ENCODE results near the gene SGSM1. TPM values are rescaled to one million over a fixed set of nuclear protein-coding genes. Genes with fewer than 3 reads are reported as not detected.
"Not testable (repeated sequence)": the region's sequence is repeated elsewhere in the genome, so short reads cannot be mapped to it uniquely, and the experiment has no call there.

The SGSM1 gene
- total RNA-seq, 1 donor from 2014 or later: 11.6 TPM

GRCh38 chr22:24873226-24873625 is 67.2 kb downstream of the SGSM1 start:
- ATAC-seq: no peak
- intact Hi-C loops (cut with micrococcal nuclease): no loop called here
- DNase-seq: no peak

GRCh38 chr22:24875862-24876506 is 70.0 kb downstream of the SGSM1 start:
- ATAC-seq (no peak), DNase-seq (no peak)
- intact Hi-C loops (cut with micrococcal nuclease): no loop called here

- no peak for DNase-seq
- no peak for ATAC-seq
- intact Hi-C loops (cut with micrococcal nuclease): no loop called here
Measured at GRCh38 chr22:24876700-24877099, 70.7 kb downstream of the SGSM1 start.

- intact Hi-C loops (cut with micrococcal nuclease): no loop called here
- no peak for ATAC-seq
- no peak for DNase-seq
Measured at GRCh38 chr22:24878969-24879368, 73.0 kb downstream of the SGSM1 start.

GRCh38 chr22:24883432-24883831 is 77.4 kb downstream of the SGSM1 start:
- intact Hi-C loops (cut with micrococcal nuclease): no loop called here
- no peak for DNase-seq
- no peak for ATAC-seq

- no peak for DNase-seq
- ATAC-seq: no peak
- intact Hi-C loops (cut with micrococcal nuclease): no loop called here
Measured at GRCh38 chr22:24887260-24887659, 81.2 kb downstream of the SGSM1 start.

GRCh38 chr22:24893341-24894070 is 87.5 kb downstream of the SGSM1 start:
- DNase-seq: no peak
- no peak for ATAC-seq
- intact Hi-C loops (cut with micrococcal nuclease): no loop called here

GRCh38 chr22:24894220-24894975 is 88.4 kb downstream of the SGSM1 start:
- DNase-seq: peak; percentile 87
- intact Hi-C loops (cut with micrococcal nuclease): no loop called here
- peak; percentile 95 for ATAC-seq

GRCh38 chr22:24894998-24895397 is 89.0 kb downstream of the SGSM1 start:
- ATAC-seq (peak; percentile 88), DNase-seq (peak; percentile 85)
- intact Hi-C loops (cut with micrococcal nuclease): no loop called here

- intact Hi-C loops (cut with micrococcal nuclease): no loop called here
- ATAC-seq: no peak
- no peak for DNase-seq
Measured at GRCh38 chr22:24901448-24901847, 95.4 kb downstream of the SGSM1 start.

- no peak for DNase-seq
- ATAC-seq: no peak
- intact Hi-C loops (cut with micrococcal nuclease): no loop called here
Measured at GRCh38 chr22:24905909-24906308, 99.9 kb downstream of the SGSM1 start.

- ATAC-seq; intact Hi-C loops (cut with micrococcal nuclease); DNase-seq: not testable (repeated sequence)
Measured at GRCh38 chr22:24907101-24907500, 101.1 kb downstream of the SGSM1 start.

- intact Hi-C loops (cut with micrococcal nuclease): no loop called here
- DNase-seq (no peak), ATAC-seq (no peak)
Measured at GRCh38 chr22:24920029-24920428, 114.0 kb downstream of the SGSM1 start.

GRCh38 chr22:24925586-24926427 is 119.8 kb downstream of the SGSM1 start:
- DNase-seq (no peak), ATAC-seq (no peak)
- intact Hi-C loops (cut with micrococcal nuclease): no loop called here

- ATAC-seq: no peak
- intact Hi-C loops (cut with micrococcal nuclease): no loop called here
- no peak for DNase-seq
Measured at GRCh38 chr22:24926428-24926725, 120.4 kb downstream of the SGSM1 start.

GRCh38 chr22:24926849-24927579 is 121.0 kb downstream of the SGSM1 start:
- DNase-seq (no peak), ATAC-seq (no peak)
- intact Hi-C loops (cut with micrococcal nuclease): no loop called here

GRCh38 chr22:24928322-24928721 is 122.3 kb downstream of the SGSM1 start:
- ATAC-seq (no peak), DNase-seq (no peak)
- intact Hi-C loops (cut with micrococcal nuclease): no loop called here

GRCh38 chr22:24930678-24931077 is 124.7 kb downstream of the SGSM1 start:
- ATAC-seq: no peak
- intact Hi-C loops (cut with micrococcal nuclease): no loop called here
- DNase-seq: no peak

Data from left ventricle myocardium superior (tissue), 1 donor.